Retina (tissue), 1 donor: Measurements from ENCODE around the gene PDZRN3.
"Not testable (repeated sequence)": the region's sequence is repeated elsewhere in the genome, so short reads cannot be mapped to it uniquely, and the experiment has no call there.

ENCODE experiments used
- DNase-seq: peaks from one replicate; pipeline ENCODE4 v3.0.0-alpha.2; 2016

The PDZRN3 gene

GRCh38 chr3:73586190-73586589 is 38.6 kb downstream of the PDZRN3 start:
- no peak for DNase-seq

GRCh38 chr3:73584873-73585272 is 39.9 kb downstream of the PDZRN3 start:
- DNase-seq, result no peak

- DNase-seq, result no peak
These were observed 42.2 kb downstream of the PDZRN3 start for GRCh38 chr3:73582535-73582934.

GRCh38 chr3:73581134-73581846 is 43.5 kb downstream of the PDZRN3 start:
- no peak for DNase-seq

GRCh38 chr3:73580343-73580742 is 44.4 kb downstream of the PDZRN3 start:
- DNase-seq, result no peak

GRCh38 chr3:73577704-73578103 is 47.0 kb downstream of the PDZRN3 start:
- no peak for DNase-seq

- peak; percentile 41 for DNase-seq
These were observed 47.7 kb downstream of the PDZRN3 start for GRCh38 chr3:73576999-73577461.

GRCh38 chr3:73575953-73576352 is 48.8 kb downstream of the PDZRN3 start:
- no peak for DNase-seq

- DNase-seq, result no peak
These were observed 49.2 kb downstream of the PDZRN3 start for GRCh38 chr3:73575519-73575918.

- DNase-seq, result no peak
These were observed 51.5 kb downstream of the PDZRN3 start for GRCh38 chr3:73573204-73573603.

- peak; percentile 45 for DNase-seq
These were observed 52.4 kb downstream of the PDZRN3 start for GRCh38 chr3:73572368-73572767.

- DNase-seq, result no peak
These were observed 53.4 kb downstream of the PDZRN3 start for GRCh38 chr3:73571238-73571794.

- DNase-seq, result no peak
These were observed 55.4 kb downstream of the PDZRN3 start for GRCh38 chr3:73569246-73569760.

GRCh38 chr3:73568371-73568862 is 56.3 kb downstream of the PDZRN3 start:
- no peak for DNase-seq

GRCh38 chr3:73565374-73565773 is 59.4 kb downstream of the PDZRN3 start:
- not testable (repeated sequence) for DNase-seq

GRCh38 chr3:73563896-73564582 is 60.7 kb downstream of the PDZRN3 start:
- no peak for DNase-seq

- DNase-seq, result no peak
These were observed 63.2 kb downstream of the PDZRN3 start for GRCh38 chr3:73561494-73561893.

- no peak for DNase-seq
These were observed 65.0 kb downstream of the PDZRN3 start for GRCh38 chr3:73559749-73560148.

- peak; percentile 46 for DNase-seq
These were observed 66.0 kb downstream of the PDZRN3 start for GRCh38 chr3:73558727-73559075.

- no peak for DNase-seq
These were observed 66.6 kb downstream of the PDZRN3 start for GRCh38 chr3:73557986-73558726.

- no peak for DNase-seq
These were observed 68.0 kb downstream of the PDZRN3 start for GRCh38 chr3:73556520-73557372.

- no peak for DNase-seq
These were observed 69.7 kb downstream of the PDZRN3 start for GRCh38 chr3:73555076-73555475.
